ENCODE measurements around the gene TBC1D22B. TPM values are rescaled to one million over a fixed set of nuclear protein-coding genes. Genes with fewer than 3 reads are reported as not detected.

TBC1D22B gene
- total RNA-seq, 1 experiment from 2014 or later: 12.9 TPM

DNA sequence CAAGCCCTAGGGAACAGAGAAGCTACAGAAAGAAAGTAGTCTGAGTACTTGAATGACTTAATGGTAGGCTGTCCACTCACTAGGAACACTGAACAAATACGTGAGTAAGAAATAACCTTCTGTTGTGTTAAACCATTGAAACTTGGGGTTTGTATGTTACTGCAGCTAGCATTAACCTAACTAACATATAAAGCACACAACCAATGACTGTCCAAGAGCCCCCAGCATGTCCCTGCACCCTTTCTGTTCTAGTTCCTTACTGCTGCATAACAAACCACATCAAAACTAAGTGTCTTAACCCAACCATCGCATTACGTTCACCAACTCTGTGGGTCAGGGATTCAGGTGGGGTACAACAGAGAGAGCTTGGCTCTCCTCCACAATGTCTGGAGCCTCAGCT is 85.7 kb downstream of the TBC1D22B start:
- H3K27ac ChIP-seq (ENCODE audit: insufficient read length, low read depth, low read length): no peak overlapping the region

More for the DNA sequence above, 85.7 kb downstream of the TBC1D22B start:
- no peak overlapping the region for H2BK120ac ChIP-seq (ENCODE audit: low read depth, low read length, poor library complexity, severe bottlenecking)
- H4K20me1 ChIP-seq (ENCODE audit: control insufficient read depth, insufficient read depth, insufficient read length): no peaks in the 10 kb centered on the region
- no peak overlapping the region for H2BK20ac ChIP-seq (ENCODE audit: low read depth, low read length, poor library complexity, severe bottlenecking)
- 0 out of 2 replicates have a peak, but pooled peaks cover 2% of the 10 kb centered on the region for H3K79me2 ChIP-seq (ENCODE audit: insufficient read depth, low read length)
- no peaks in the 10 kb centered on the region for H3K23me2 ChIP-seq (ENCODE audit: insufficient read length, low read depth, low read length, poor library complexity, severe bottlenecking)
- H2BK12ac ChIP-seq (ENCODE audit: insufficient read length, low read depth, low read length): no peak overlapping the region
- no peak overlapping the region for H4K5ac ChIP-seq (ENCODE audit: insufficient read length, low read depth, low read length)
- H3K27me3 ChIP-seq (ENCODE audit: insufficient read depth, low read length): 0 out of 2 replicates have a peak, but pooled peaks cover 3% of the 10 kb centered on the region
- WGBS (ENCODE audit: extremely low coverage, insufficient read length, low lambda C conversion rate): no CpG with 5 or more reads among the region's 3 CpGs
- H4K8ac ChIP-seq (replicated peaks; ENCODE audit: insufficient read length, low read depth, low read length): no peak overlapping the region
- no peaks in the 10 kb centered on the region for H3K79me1 ChIP-seq (ENCODE audit: insufficient read depth, low read depth, low read length, poor library complexity, severe bottlenecking)
- H2BK5ac ChIP-seq (ENCODE audit: insufficient read length, low read length): no peak overlapping the region
- H3K4me3 Mint-ChIP-seq: no peak overlapping the region
- no peak overlapping the region for H4K91ac ChIP-seq (ENCODE audit: insufficient read length, low read depth, low read length)
- H3K4me2 ChIP-seq (ENCODE audit: insufficient read depth, insufficient read length, low read length): no peak overlapping the region
- no peak overlapping the region for H3K4ac ChIP-seq (ENCODE audit: low read depth, low read length)
- no peaks in the 10 kb centered on the region for H3K36me3 Mint-ChIP-seq (ENCODE audit: insufficient read depth in 1 of 3, low read depth in 3 of 3)
- H3K4me1 Mint-ChIP-seq: no peaks in the 10 kb centered on the region
- no peak for DNase-seq
- TF ChIP-seq, protein P1, sequence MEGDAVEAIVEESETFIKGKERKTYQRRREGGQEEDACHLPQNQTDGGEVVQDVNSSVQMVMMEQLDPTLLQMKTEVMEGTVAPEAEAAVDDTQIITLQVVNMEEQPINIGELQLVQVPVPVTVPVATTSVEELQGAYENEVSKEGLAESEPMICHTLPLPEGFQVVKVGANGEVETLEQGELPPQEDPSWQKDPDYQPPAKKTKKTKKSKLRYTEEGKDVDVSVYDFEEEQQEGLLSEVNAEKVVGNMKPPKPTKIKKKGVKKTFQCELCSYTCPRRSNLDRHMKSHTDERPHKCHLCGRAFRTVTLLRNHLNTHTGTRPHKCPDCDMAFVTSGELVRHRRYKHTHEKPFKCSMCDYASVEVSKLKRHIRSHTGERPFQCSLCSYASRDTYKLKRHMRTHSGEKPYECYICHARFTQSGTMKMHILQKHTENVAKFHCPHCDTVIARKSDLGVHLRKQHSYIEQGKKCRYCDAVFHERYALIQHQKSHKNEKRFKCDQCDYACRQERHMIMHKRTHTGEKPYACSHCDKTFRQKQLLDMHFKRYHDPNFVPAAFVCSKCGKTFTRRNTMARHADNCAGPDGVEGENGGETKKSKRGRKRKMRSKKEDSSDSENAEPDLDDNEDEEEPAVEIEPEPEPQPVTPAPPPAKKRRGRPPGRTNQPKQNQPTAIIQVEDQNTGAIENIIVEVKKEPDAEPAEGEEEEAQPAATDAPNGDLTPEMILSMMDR (conservative IDR thresholded peaks at IDR 0.05): no peak
- H2AFZ ChIP-seq (ENCODE audit: low read length): no peak overlapping the region
- no peak overlapping the region for H3K18ac ChIP-seq (ENCODE audit: insufficient read length, low read depth, low read length)
- no peaks in the 10 kb centered on the region for H3K4me1 ChIP-seq (ENCODE audit: insufficient read depth, low read length)
- H3K56ac ChIP-seq (ENCODE audit: insufficient read length, low read depth, low read length): no peak overlapping the region
- peaks cover 0 to 5% of the 10 kb centered on the region in 2 experiments; a peak in 2 of 5 replicates for H3K9me3 Mint-ChIP-seq
- peaks cover 5% of the 10 kb centered on the region; the same call in 1 of the 2 replicates for H3K27me3 Mint-ChIP-seq (ENCODE audit: low read depth)
- H3T11ph ChIP-seq (ENCODE audit: low read length): no peak overlapping the region
- H2AK5ac ChIP-seq (ENCODE audit: insufficient read length, low read length): no peak overlapping the region
- no peaks in the 10 kb centered on the region for H3K9me3 ChIP-seq (ENCODE audit: control insufficient read depth, low read depth, low read length)
- H3K9ac ChIP-seq (ENCODE audit: extremely low read depth, insufficient read length, low read length): no peak overlapping the region
- H3K14ac ChIP-seq (ENCODE audit: insufficient read depth, low read length): no peak overlapping the region
- no peak overlapping the region for H2BK15ac ChIP-seq (ENCODE audit: low read depth, low read length)
- H3K27ac Mint-ChIP-seq: no peak overlapping the region
- no peak overlapping the region for H3K23ac ChIP-seq (ENCODE audit: insufficient read length, low read depth, low read length)
